Pancreas (tissue), 10 donors: ENCODE data around the gene NISCH. TPM values are rescaled to one million over a fixed set of nuclear protein-coding genes. Genes with fewer than 3 reads are reported as not detected.

ENCODE experiments used
- ATAC-seq, 4 donors: fragments of 200-7000 bp; cut with Tn5 transposase; one replicate each; pipeline versions ENCODE4 v1.8.0 to v1.9.1; 2020; ENCODE audit warnings: mild to moderate bottlenecking in 4 of 4, moderate library complexity in 4 of 4
- DNase-seq, 6 donors: peaks; one replicate each; pipeline ENCODE4 v3.0.0-alpha.2; 2020
- FAIRE-seq: peaks from 2 replicates; lab custom pipeline; 2012; peaks lifted over from hg19 to GRCh38; lab: Jason Lieb, UNC
- H3K27ac ChIP-seq, 4 donors: fragments of 200-600 bp; sonication (generic); 1 replicate in 3 of 4; 2 replicates in 1 of 4; pipeline versions ENCODE4 v1.5.0 to v1.8.0; 2020
- H3K27me3 ChIP-seq, 4 donors: fragments of 200-600 bp; one replicate each; pipeline ENCODE4 v1.8.0; 2021
- H3K36me3 ChIP-seq, 3 donors: fragments of 200-600 bp; sonication (generic) in 1 of 3; one replicate each; pipeline versions ENCODE4 v1.5.0 to v1.8.0; 2020 to 2021
- H3K4me1 ChIP-seq, 3 donors: fragments of 200-600 bp; one replicate each; pipeline ENCODE4 v1.8.0; 2021
- H3K4me3 ChIP-seq, 4 donors: fragments of 200-600 bp; sonication (generic) in 2 of 4; one replicate each; pipeline versions ENCODE4 v1.5.0 to v1.8.0; 2020 to 2021
- H3K9me3 ChIP-seq, 4 donors: fragments of 200-600 bp; one replicate each; pipeline ENCODE4 v1.8.0; 2021
- CTCF ChIP-seq, 4 donors: fragments of 200-600 bp; sonication (generic) in 3 of 4; IDR thresholded peaks; one replicate each; pipeline versions ENCODE4 v1.5.0 to v1.8.0; 2021; ENCODE audit warnings: antibody characterized with exemption in 4 of 4
- WGBS, 2 donors: extraction: QIAGEN DNeasy Blood & Tissue Kit; methylation state at CpG; one replicate each; pipeline ENCODE4 v1.1.7; 2013; 5-methylcytosine and 5-hydroxymethylcytosine counted together
- intact Hi-C, 3 donors: fragments of 100-400 bp; cut with DNase I; formaldehyde crosslinking; loops; one replicate each; pipeline versions ENCODE4 v1.11.1 to v1.14.2; 2022
- polyA plus RNA-seq, 2 donors: library from polyadenylated mRNA; stranded (reverse); fragments of 200-250 nt; gene quantifications; one replicate each; pipeline ENCODE4 v1.2.3, GENCODE V29; 2013
- total RNA-seq, 6 donors: library from RNA; stranded (reverse); fragmentation: NEBNext Ultra II Directional in 4 of 6; extraction: Animal tissue kit (Norgen Biotek cat#: 25700) in 4 of 6; gene quantifications; one replicate each; pipeline versions ENCODE4 v1.2.1 to v1.2.4, GENCODE V29; 2021 to 2023
- donor health status: healthy with polysubstance abuse.
- donor health status: DM: no; HTN: no; CAD: no; lungs with moderate emphysema.
- donor health status: DM: no; HTN: no; CAD: no.
- donor health status: control.
- donor health status: control.
- donor health status: Bipolar disorder and iron deficiency.
- donor health status: DM: yes; HTN: yes; CAD: no.
- donor health status: DM: no; HTN: no; CAD: no.
- donor health status: DM: no; HTN: no; CAD: no.
- donor health status: DM: yes; HTN: yes; CAD: no.

NISCH gene
- total and polyA plus RNA-seq, 8 donors: 24.4 to 109 (median 37.6) TPM

GRCh38 chr3:52533623-52534280 is 78.3 kb downstream of the NISCH start, which contains the start of gene NT5DC2:
TSS of gene NT5DC2 (minus strand) at chr3:52533857. CDS start at chr3:52533737, 120 bp downstream.
- ATAC-seq: peak; percentile 9 to 47 (median 40)
- WGBS, 2 donors: 3 to 7% methylated on average over 14 to 91 of the region's 91 CpGs
- Histone ChIP-seq H3K4me1 (peaks cover 1 to 14% (median 8%) of the 10 kb centered on the region in 3 donors), H3K9me3 (no peaks in the 10 kb centered on the region), H3K4me3 (peak within 1 kb of the TSS; percentile 19 to 57 (median 43)), H3K27ac (peak within 1 kb of the TSS in 2 of 4 donors; percentile 22 to 39), H3K27me3 (no peaks in the 10 kb centered on the region), H3K36me3 (no peaks in the 10 kb centered on the region)
- no peak for FAIRE-seq
- peak; percentile 39 to 85 (median 64) for DNase-seq
- intact Hi-C loops: no loop called here
- no peak for TF ChIP-seq CTCF (IDR thresholded peaks at IDR 0.05)

GRCh38 chr3:52534281-52535183 is 79.1 kb downstream of the NISCH start:
- no peaks in the 10 kb centered on the region for H3K36me3 ChIP-seq
- no peaks in the 10 kb centered on the region for H3K9me3 ChIP-seq
- no peak for ATAC-seq
- intact Hi-C loops: no loop called here
- peak overlapping the region in 2 of 4 donors; percentile 22 to 39 for H3K27ac ChIP-seq
- no peak for TF ChIP-seq CTCF (IDR thresholded peaks at IDR 0.05)
- peaks cover 8 to 19% (median 12%) of the 10 kb centered on the region in 3 donors for H3K4me1 ChIP-seq
- peak in 5 of 6 donors; percentile 26 to 61 (median 48) for DNase-seq
- H3K4me3 ChIP-seq: peak overlapping the region; percentile 19 to 57 (median 41)
- WGBS, 2 donors: 74 to 76% methylated on average over 55 to 57 of the region's 57 CpGs
- H3K27me3 ChIP-seq: no peaks in the 10 kb centered on the region
- no peak for FAIRE-seq

- Histone ChIP-seq H3K9me3 (no peaks in the 10 kb centered on the region), H3K27me3 (no peaks in the 10 kb centered on the region), H3K4me3 (peak overlapping the region in 2 of 4 donors; percentile 59 to 65), H3K36me3 (no peaks in the 10 kb centered on the region), H3K27ac (peak overlapping the region in 1 of 4 donors; percentile 1), H3K4me1 (peaks cover 12 to 25% (median 13%) of the 10 kb centered on the region in 3 donors)
- ATAC-seq: no peak
- TF ChIP-seq CTCF (IDR thresholded peaks at IDR 0.05): no peak
- FAIRE-seq: no peak
- intact Hi-C loops: no loop called here
- DNase-seq: peak in 3 of 6 donors; percentile 17 to 38 (median 22)
- 87 to 90% methylated on average over 19 of the region's 19 CpGs for WGBS, 2 donors
These were observed 80.2 kb downstream of the NISCH start for GRCh38 chr3:52535411-52536111.

GRCh38 chr3:52536112-52536368 is 80.6 kb downstream of the NISCH start:
- Histone ChIP-seq H3K9me3 (no peaks in the 10 kb centered on the region), H3K36me3 (no peaks in the 10 kb centered on the region), H3K4me3 (peak overlapping the region in 2 of 4 donors; percentile 59 to 65), H3K27me3 (no peaks in the 10 kb centered on the region), H3K4me1 (peaks cover 12 to 25% (median 13%) of the 10 kb centered on the region in 3 donors), H3K27ac (peak overlapping the region in 1 of 4 donors; percentile 1)
- no peak for ATAC-seq
- no peak for FAIRE-seq
- intact Hi-C loops: no loop called here
- TF ChIP-seq CTCF (IDR thresholded peaks at IDR 0.05): no peak
- no peak for DNase-seq
- 6 to 8% methylated on average over 9 of the region's 9 CpGs for WGBS, 2 donors
